HEK293 (cell line): ENCODE data around the gene ZNF507.

ENCODE experiments used
- FEZF1 ChIP-seq: fragments of 450-650 bp; formaldehyde crosslinking; IDR thresholded peaks from 2 replicates; pipeline ENCODE4 v1.5.1; 2016; ENCODE audit warnings: missing biosample characterization, missing genetic modification characterization
- GLI2 ChIP-seq: fragments of 450-650 bp; formaldehyde crosslinking; IDR thresholded peaks from 2 replicates; pipeline ENCODE4; 2017; ENCODE audit warnings: missing biosample characterization, missing genetic modification characterization, low read depth, borderline replicate concordance
- IKZF3 ChIP-seq: fragments of 450-650 bp; IDR thresholded peaks from 2 replicates; pipeline ENCODE4 v1.5.0; 2018; ENCODE audit warnings: missing biosample characterization, mild to moderate bottlenecking, missing genetic modification characterization, moderate library complexity
- MYNN ChIP-seq: fragments of 450-650 bp; formaldehyde crosslinking; IDR thresholded peaks from 2 replicates; pipeline ENCODE4 v1.5.1; 2016; ENCODE audit warnings: missing biosample characterization, missing genetic modification characterization, borderline replicate concordance
- SETDB1 ChIP-seq: IDR thresholded peaks from one replicate; pipeline ENCODE4 v1.6.1; 2017; ENCODE audit warnings: mild to moderate bottlenecking, low read length, moderate library complexity, mixed read lengths; ENCODE audit not compliant: insufficient read length
- ZBTB11 ChIP-seq: fragments of 450-650 bp; formaldehyde crosslinking; conservative IDR thresholded peaks from 2 replicates; pipeline ENCODE4 v1.5.1; 2016; ENCODE audit warnings: low read depth, missing biosample characterization, missing genetic modification characterization
- ZNF10 ChIP-seq: fragments of 450-650 bp; formaldehyde crosslinking; IDR thresholded peaks from 2 replicates; pipeline ENCODE4 v1.5.1; 2017; ENCODE audit warnings: missing biosample characterization, missing genetic modification characterization
- ZNF133 ChIP-seq: fragments of 450-650 bp; formaldehyde crosslinking; IDR thresholded peaks from 2 replicates; pipeline ENCODE4 v1.5.1; 2016; ENCODE audit warnings: missing biosample characterization, missing genetic modification characterization
- ZNF18 ChIP-seq: fragments of 450-650 bp; formaldehyde crosslinking; IDR thresholded peaks from 2 replicates; pipeline ENCODE4 v1.5.1; 2016; ENCODE audit warnings: missing biosample characterization, missing genetic modification characterization
- ZNF248 ChIP-seq: fragments of 450-650 bp; formaldehyde crosslinking; IDR thresholded peaks from 2 replicates; pipeline ENCODE4 v1.5.1; 2017; ENCODE audit warnings: missing biosample characterization, missing genetic modification characterization
- ZNF274 ChIP-seq, 2 experiments: fragments of 200-500 bp in 1 of 2; fragments of 450-650 bp in 1 of 2; sonication (Bioruptor generic) in 1 of 2; formaldehyde crosslinking in 1 of 2; IDR thresholded peaks; 2 replicates each; pipeline versions ENCODE4 v1.5.1 to v1.6.1; 2014 to 2016; ENCODE audit warnings: borderline replicate concordance in 1 of 2, inconsistent platforms in 1 of 2, low read length in 1 of 2, missing biosample characterization in 1 of 2, missing genetic modification characterization in 1 of 2
- ZNF354C ChIP-seq: fragments of 450-650 bp; formaldehyde crosslinking; IDR thresholded peaks from 2 replicates; pipeline ENCODE4 v1.5.1; 2016; ENCODE audit warnings: missing biosample characterization, missing genetic modification characterization, low read depth, borderline replicate concordance
- ZNF623 ChIP-seq: fragments of 450-650 bp; formaldehyde crosslinking; IDR thresholded peaks from 2 replicates; pipeline ENCODE4 v1.5.1; 2016; ENCODE audit warnings: missing biosample characterization, missing genetic modification characterization
- ZNF664 ChIP-seq: fragments of 450-650 bp; formaldehyde crosslinking; IDR thresholded peaks from 2 replicates; pipeline ENCODE4 v1.5.1; 2016; ENCODE audit warnings: missing biosample characterization, missing genetic modification characterization
- ZSCAN4 ChIP-seq: fragments of 450-650 bp; formaldehyde crosslinking; IDR thresholded peaks from 2 replicates; pipeline ENCODE4 v1.5.1; 2017; ENCODE audit warnings: missing biosample characterization, missing genetic modification characterization
- TF ChIP-seq, protein P1 (sequence below): fragments of 450-650 bp; formaldehyde crosslinking; IDR thresholded peaks from 2 replicates; pipeline ENCODE4 v1.5.1; 2016; ENCODE audit warnings: missing biosample characterization, missing genetic modification characterization
- TF ChIP-seq, protein P2 (sequence below): fragments of 450-650 bp; formaldehyde crosslinking; IDR thresholded peaks from 2 replicates; pipeline ENCODE4 v1.5.1; 2016; ENCODE audit warnings: missing biosample characterization, missing genetic modification characterization, borderline replicate concordance
- TF ChIP-seq, protein P3 (sequence below): fragments of 450-650 bp; IDR thresholded peaks from 2 replicates; pipeline ENCODE4 v1.5.1; 2018; ENCODE audit warnings: missing biosample characterization, mild to moderate bottlenecking, missing genetic modification characterization
- TF ChIP-seq, protein P4 (sequence below): fragments of 450-650 bp; formaldehyde crosslinking; IDR thresholded peaks from 2 replicates; pipeline ENCODE4 v1.5.1; 2016; ENCODE audit warnings: missing biosample characterization, missing genetic modification characterization

Gene ZNF507

DNA sequence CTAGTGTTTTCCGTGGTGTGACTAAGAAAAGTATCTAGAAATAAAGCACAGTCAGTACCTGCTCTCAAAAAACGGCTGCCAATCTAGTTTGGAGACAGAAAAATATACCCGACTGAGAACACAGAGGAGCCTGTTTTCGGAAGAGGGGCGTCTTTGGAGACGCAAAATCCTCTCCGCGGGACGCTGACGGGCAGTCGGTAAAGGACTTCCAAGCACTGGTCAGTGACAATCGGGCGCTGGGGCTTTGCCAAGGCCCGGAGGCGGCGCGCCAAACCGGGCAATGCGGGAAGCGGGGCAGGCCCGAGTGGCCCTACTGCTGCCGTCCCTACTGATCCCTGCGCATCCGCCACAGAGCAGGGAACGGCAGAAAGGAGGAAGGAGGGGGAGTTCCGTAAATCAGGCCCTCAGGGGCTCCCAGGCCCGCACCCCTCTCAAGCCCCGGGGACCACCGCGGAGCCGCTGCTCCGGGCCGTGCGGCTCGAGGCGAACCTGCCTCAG is 59.6 kb downstream of the ZNF507 start (continued):
- no peak for TF ChIP-seq ZBTB11 (tag by site-specific recombination)
- TF ChIP-seq MYNN = no peak
- TF ChIP-seq ZNF274 (IDR thresholded peaks at IDR 0.05; ENCODE audit: low read length) = no peak
- no peak for TF ChIP-seq ZNF274 (tag by site-specific recombination; IDR thresholded peaks at IDR 0.05; ENCODE audit: borderline replicate concordance)
- TF ChIP-seq, protein P1, sequence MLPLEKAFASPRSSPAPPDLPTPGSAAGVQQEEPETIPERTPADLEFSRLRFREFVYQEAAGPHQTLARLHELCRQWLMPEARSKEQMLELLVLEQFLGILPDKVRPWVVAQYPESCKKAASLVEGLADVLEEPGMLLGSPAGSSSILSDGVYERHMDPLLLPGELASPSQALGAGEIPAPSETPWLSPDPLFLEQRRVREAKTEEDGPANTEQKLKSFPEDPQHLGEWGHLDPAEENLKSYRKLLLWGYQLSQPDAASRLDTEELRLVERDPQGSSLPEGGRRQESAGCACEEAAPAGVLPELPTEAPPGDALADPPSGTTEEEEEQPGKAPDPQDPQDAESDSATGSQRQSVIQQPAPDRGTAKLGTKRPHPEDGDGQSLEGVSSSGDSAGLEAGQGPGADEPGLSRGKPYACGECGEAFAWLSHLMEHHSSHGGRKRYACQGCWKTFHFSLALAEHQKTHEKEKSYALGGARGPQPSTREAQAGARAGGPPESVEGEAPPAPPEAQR (tag by site-specific recombination) = no peak
- no peak for TF ChIP-seq ZNF354C
- TF ChIP-seq, protein P2, sequence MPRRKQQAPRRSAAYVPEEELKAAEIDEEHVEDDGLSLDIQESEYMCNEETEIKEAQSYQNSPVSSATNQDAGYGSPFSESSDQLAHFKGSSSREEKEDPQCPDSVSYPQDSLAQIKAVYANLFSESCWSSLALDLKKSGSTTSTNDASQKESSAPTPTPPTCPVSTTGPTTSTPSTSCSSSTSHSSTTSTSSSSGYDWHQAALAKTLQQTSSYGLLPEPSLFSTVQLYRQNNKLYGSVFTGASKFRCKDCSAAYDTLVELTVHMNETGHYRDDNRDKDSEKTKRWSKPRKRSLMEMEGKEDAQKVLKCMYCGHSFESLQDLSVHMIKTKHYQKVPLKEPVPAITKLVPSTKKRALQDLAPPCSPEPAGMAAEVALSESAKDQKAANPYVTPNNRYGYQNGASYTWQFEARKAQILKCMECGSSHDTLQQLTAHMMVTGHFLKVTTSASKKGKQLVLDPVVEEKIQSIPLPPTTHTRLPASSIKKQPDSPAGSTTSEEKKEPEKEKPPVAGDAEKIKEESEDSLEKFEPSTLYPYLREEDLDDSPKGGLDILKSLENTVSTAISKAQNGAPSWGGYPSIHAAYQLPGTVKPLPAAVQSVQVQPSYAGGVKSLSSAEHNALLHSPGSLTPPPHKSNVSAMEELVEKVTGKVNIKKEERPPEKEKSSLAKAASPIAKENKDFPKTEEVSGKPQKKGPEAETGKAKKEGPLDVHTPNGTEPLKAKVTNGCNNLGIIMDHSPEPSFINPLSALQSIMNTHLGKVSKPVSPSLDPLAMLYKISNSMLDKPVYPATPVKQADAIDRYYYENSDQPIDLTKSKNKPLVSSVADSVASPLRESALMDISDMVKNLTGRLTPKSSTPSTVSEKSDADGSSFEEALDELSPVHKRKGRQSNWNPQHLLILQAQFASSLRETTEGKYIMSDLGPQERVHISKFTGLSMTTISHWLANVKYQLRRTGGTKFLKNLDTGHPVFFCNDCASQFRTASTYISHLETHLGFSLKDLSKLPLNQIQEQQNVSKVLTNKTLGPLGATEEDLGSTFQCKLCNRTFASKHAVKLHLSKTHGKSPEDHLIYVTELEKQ (tag by site-specific recombination) = no peak; the same call in 1 of the 2 replicates
- TF ChIP-seq, protein P3, sequence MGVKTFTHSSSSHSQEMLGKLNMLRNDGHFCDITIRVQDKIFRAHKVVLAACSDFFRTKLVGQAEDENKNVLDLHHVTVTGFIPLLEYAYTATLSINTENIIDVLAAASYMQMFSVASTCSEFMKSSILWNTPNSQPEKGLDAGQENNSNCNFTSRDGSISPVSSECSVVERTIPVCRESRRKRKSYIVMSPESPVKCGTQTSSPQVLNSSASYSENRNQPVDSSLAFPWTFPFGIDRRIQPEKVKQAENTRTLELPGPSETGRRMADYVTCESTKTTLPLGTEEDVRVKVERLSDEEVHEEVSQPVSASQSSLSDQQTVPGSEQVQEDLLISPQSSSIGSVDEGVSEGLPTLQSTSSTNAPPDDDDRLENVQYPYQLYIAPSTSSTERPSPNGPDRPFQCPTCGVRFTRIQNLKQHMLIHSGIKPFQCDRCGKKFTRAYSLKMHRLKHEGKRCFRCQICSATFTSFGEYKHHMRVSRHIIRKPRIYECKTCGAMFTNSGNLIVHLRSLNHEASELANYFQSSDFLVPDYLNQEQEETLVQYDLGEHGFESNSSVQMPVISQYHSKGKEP = no peak
- no peak for TF ChIP-seq ZNF18 (tag by site-specific recombination)
- TF ChIP-seq ZNF664 (tag by site-specific recombination) = peak; percentile 7; the same call in 1 of the 2 replicates
- TF ChIP-seq ZNF133 (tag by site-specific recombination) = peak; percentile 15; the same call in 1 of the 2 replicates
- TF ChIP-seq, protein P4, sequence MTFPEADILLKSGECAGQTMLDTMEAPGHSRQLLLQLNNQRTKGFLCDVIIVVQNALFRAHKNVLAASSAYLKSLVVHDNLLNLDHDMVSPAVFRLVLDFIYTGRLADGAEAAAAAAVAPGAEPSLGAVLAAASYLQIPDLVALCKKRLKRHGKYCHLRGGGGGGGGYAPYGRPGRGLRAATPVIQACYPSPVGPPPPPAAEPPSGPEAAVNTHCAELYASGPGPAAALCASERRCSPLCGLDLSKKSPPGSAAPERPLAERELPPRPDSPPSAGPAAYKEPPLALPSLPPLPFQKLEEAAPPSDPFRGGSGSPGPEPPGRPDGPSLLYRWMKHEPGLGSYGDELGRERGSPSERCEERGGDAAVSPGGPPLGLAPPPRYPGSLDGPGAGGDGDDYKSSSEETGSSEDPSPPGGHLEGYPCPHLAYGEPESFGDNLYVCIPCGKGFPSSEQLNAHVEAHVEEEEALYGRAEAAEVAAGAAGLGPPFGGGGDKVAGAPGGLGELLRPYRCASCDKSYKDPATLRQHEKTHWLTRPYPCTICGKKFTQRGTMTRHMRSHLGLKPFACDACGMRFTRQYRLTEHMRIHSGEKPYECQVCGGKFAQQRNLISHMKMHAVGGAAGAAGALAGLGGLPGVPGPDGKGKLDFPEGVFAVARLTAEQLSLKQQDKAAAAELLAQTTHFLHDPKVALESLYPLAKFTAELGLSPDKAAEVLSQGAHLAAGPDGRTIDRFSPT (tag by site-specific recombination) = peak; percentile 71; the same call in 1 of the 2 replicates
- TF ChIP-seq FEZF1 (tag by site-specific recombination) = no peak
- no peak for TF ChIP-seq ZSCAN4 (tag by site-specific recombination)
- peak; percentile 55; the same call in 1 of the 2 replicates for TF ChIP-seq ZNF10
- no peak; the same call in 1 of the 2 replicates for TF ChIP-seq GLI2 (tag by site-specific recombination)
- TF ChIP-seq ZNF248 (tag by site-specific recombination) = no peak
- 0 out of 2 replicates have a peak, but pooled peaks have one; percentile 20 for TF ChIP-seq ZNF623
- no peak for TF ChIP-seq IKZF3
- TF ChIP-seq SETDB1 = no peak
